ENCODE data around the gene TREML1. TPM values are rescaled to one million over a fixed set of nuclear protein-coding genes. Genes with fewer than 3 reads are reported as not detected.

TREML1 gene
- total RNA-seq, 1 donor, result not detected

DNA sequence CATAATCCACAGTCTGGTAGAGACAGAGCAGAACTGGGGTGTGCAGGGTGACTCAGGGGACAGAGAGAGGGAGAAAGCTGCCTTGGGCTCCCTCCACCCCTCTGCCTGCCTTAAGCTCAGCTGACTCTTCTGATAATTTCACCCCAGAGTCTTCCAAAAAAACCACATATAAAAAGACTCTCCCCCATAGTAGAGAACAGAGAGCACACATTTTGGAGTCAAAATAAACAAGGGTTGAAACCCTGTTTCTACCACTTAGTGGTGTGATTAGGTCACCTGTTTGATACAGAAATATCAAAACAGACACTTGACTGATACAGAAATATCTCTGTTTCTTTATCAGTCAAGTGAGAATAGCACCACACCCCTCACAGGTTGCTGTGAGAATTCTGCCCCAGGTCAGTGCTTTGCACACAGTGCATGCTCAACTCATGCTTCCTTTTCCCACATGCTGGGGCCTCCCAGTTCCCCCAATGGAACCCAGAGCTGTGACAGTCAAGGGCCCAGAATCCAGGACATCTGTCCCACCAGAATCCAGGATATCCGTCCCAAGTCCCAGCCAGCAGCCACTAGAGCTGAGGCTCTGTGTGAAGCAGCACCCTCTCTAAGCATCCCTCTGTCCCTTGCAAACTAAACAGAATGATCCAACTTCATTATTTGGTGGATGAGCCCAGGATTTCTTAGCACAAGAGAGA, 45.6 kb upstream of the TREML1 start:
- H3K36me3 ChIP-seq (ENCODE audit: insufficient read depth, low read length), result no peaks in the 10 kb centered on the region
- H2AFZ ChIP-seq (ENCODE audit: low read length), result no peak overlapping the region
- DNase-seq (ENCODE audit: insufficient read length, low spot score, missing footprints), result no peak
- H3K4me3 ChIP-seq (ENCODE audit: insufficient read depth, low read length), result no peak overlapping the region
- H3K4me1 ChIP-seq (ENCODE audit: insufficient read depth, low read length), result no peaks in the 10 kb centered on the region
- no peaks in the 10 kb centered on the region for H4K20me1 ChIP-seq (ENCODE audit: insufficient read depth, low read length)
- H3K27me3 ChIP-seq (ENCODE audit: insufficient read depth, low read length), result peaks cover 4% of the 10 kb centered on the region
- H3K27ac ChIP-seq (ENCODE audit: low read depth, low read length), result no peak overlapping the region
- TF ChIP-seq, protein P1, sequence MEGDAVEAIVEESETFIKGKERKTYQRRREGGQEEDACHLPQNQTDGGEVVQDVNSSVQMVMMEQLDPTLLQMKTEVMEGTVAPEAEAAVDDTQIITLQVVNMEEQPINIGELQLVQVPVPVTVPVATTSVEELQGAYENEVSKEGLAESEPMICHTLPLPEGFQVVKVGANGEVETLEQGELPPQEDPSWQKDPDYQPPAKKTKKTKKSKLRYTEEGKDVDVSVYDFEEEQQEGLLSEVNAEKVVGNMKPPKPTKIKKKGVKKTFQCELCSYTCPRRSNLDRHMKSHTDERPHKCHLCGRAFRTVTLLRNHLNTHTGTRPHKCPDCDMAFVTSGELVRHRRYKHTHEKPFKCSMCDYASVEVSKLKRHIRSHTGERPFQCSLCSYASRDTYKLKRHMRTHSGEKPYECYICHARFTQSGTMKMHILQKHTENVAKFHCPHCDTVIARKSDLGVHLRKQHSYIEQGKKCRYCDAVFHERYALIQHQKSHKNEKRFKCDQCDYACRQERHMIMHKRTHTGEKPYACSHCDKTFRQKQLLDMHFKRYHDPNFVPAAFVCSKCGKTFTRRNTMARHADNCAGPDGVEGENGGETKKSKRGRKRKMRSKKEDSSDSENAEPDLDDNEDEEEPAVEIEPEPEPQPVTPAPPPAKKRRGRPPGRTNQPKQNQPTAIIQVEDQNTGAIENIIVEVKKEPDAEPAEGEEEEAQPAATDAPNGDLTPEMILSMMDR (IDR thresholded peaks at IDR 0.05; ENCODE audit: extremely low read depth, low read depth, low read length), result no peak
- H3K79me2 ChIP-seq (ENCODE audit: insufficient read depth, low read length), result no peaks in the 10 kb centered on the region
- no peaks in the 10 kb centered on the region for H3K9me3 ChIP-seq (ENCODE audit: low read depth, low read length)
- H3K4me2 ChIP-seq (ENCODE audit: insufficient read depth, low read length), result no peak overlapping the region

DNA sequence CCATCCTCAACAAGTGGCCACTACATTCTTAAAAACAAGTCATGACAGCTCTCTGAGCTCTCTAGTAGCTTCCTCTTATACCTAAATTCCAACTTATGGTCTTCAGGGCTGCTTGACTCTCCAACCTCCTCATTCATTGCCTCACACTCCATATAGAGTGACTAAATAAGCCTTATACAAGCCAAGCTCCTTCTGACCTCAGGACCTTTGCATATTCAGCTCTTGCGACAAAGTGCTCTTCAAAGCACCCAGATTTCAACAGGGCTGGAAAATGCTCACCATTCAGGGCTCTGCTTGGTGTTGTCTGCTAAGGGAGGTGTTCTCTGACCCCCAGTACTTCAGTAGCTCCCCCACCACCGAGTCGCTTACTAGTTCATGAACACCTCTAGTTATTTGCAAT, 43.1 kb upstream of the TREML1 start:
- H3K9me3 ChIP-seq (ENCODE audit: low read depth, low read length), result no peaks in the 10 kb centered on the region
- H3K27ac ChIP-seq (ENCODE audit: low read depth, low read length), result no peak overlapping the region
- peaks cover 4% of the 10 kb centered on the region for H3K27me3 ChIP-seq (ENCODE audit: insufficient read depth, low read length)
- no peak overlapping the region for H2AFZ ChIP-seq (ENCODE audit: low read length)
- H3K4me1 ChIP-seq (ENCODE audit: insufficient read depth, low read length), result no peaks in the 10 kb centered on the region
- H3K79me2 ChIP-seq (ENCODE audit: insufficient read depth, low read length), result no peaks in the 10 kb centered on the region
- H4K20me1 ChIP-seq (ENCODE audit: insufficient read depth, low read length), result no peaks in the 10 kb centered on the region
- no peak overlapping the region for H3K4me3 ChIP-seq (ENCODE audit: insufficient read depth, low read length)
- H3K36me3 ChIP-seq (ENCODE audit: insufficient read depth, low read length), result no peaks in the 10 kb centered on the region
- DNase-seq (ENCODE audit: insufficient read length, low spot score, missing footprints), result no peak
- TF ChIP-seq, protein P1 (IDR thresholded peaks at IDR 0.05; ENCODE audit: extremely low read depth, low read depth, low read length), result no peak
- H3K4me2 ChIP-seq (ENCODE audit: insufficient read depth, low read length), result no peak overlapping the region

DNA sequence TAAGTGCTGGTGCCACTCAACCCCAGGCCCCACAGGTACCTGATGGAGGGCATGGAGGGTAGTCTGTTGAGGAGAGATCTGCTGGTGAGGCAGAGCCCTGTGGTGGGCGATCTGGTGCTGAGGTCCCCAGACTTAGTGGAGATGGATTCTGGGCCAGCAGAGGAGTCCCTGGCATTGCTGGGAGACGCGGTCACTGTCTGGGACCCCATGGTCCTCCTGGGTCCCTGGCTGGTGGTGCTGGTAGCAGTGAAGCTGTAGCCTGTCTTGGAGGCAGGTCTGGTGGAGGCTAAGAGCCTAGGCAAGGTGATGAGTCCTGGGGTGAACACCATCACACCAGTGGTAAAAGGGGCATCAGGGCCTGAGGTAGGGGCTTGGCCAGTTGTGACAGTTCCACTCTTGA, 40.2 kb upstream of the TREML1 start:
- Histone ChIP-seq H3K27me3 (ENCODE audit: insufficient read depth, low read length) (peaks cover 4% of the 10 kb centered on the region), H3K79me2 (ENCODE audit: insufficient read depth, low read length) (no peaks in the 10 kb centered on the region), H3K4me2 (ENCODE audit: insufficient read depth, low read length) (no peak overlapping the region), H3K9me3 (ENCODE audit: low read depth, low read length) (no peaks in the 10 kb centered on the region), H4K20me1 (ENCODE audit: insufficient read depth, low read length) (no peaks in the 10 kb centered on the region), H3K4me3 (ENCODE audit: insufficient read depth, low read length) (no peak overlapping the region), H3K27ac (ENCODE audit: low read depth, low read length) (no peak overlapping the region), H3K36me3 (ENCODE audit: insufficient read depth, low read length) (no peaks in the 10 kb centered on the region), H3K4me1 (ENCODE audit: insufficient read depth, low read length) (no peaks in the 10 kb centered on the region), H2AFZ (ENCODE audit: low read length) (no peak overlapping the region)
- TF ChIP-seq, protein P1 (IDR thresholded peaks at IDR 0.05; ENCODE audit: extremely low read depth, low read depth, low read length), result no peak
- no peak for DNase-seq (ENCODE audit: insufficient read length, low spot score, missing footprints)

DNA sequence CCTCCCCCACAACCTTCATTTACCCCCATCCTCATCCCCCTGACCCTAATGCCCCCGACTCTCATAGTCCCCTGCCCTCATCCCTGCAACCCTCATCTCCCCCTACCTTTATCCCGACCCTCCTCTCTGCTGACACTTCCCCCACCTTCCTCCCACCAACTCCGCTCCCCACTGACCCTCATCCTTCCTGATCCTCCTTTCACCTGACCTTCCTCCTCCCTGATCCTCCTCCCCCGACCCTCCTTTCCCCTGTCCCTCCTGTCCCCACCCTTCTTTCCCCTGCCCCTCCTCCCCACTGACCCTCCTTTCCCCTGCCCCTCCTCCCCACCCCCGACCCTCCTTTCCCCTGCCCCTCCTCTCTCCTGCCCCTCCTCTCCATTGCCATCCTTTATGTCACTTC, 39.7 kb upstream of the TREML1 start:
- no peaks in the 10 kb centered on the region for H3K79me2 ChIP-seq (ENCODE audit: insufficient read depth, low read length)
- H2AFZ ChIP-seq (ENCODE audit: low read length), result no peak overlapping the region
- H3K4me1 ChIP-seq (ENCODE audit: insufficient read depth, low read length), result no peaks in the 10 kb centered on the region
- H3K36me3 ChIP-seq (ENCODE audit: insufficient read depth, low read length), result no peaks in the 10 kb centered on the region
- H3K4me2 ChIP-seq (ENCODE audit: insufficient read depth, low read length), result no peak overlapping the region
- TF ChIP-seq, protein P1 (IDR thresholded peaks at IDR 0.05; ENCODE audit: extremely low read depth, low read depth, low read length), result no peak
- H3K4me3 ChIP-seq (ENCODE audit: insufficient read depth, low read length), result no peak overlapping the region
- H3K27me3 ChIP-seq (ENCODE audit: insufficient read depth, low read length), result peaks cover 4% of the 10 kb centered on the region
- H4K20me1 ChIP-seq (ENCODE audit: insufficient read depth, low read length), result no peaks in the 10 kb centered on the region
- no peak for DNase-seq (ENCODE audit: insufficient read length, low spot score, missing footprints)
- H3K9me3 ChIP-seq (ENCODE audit: low read depth, low read length), result no peaks in the 10 kb centered on the region
- no peak overlapping the region for H3K27ac ChIP-seq (ENCODE audit: low read depth, low read length)

Data from osteoblast (primary cell).